GM23338 (cell line): ENCODE measurements around the gene DPF3. TPM values are rescaled to one million over a fixed set of nuclear protein-coding genes. Genes with fewer than 3 reads are reported as not detected.

Experiments used
- ATAC-seq: fragments of 200-7000 bp; cut with Tn5 transposase; 3 replicates; pipeline ENCODE4 v1.9.1; 2020
- DNase-seq: peaks from one replicate; pipeline ENCODE4 v3.0.0-alpha.2; 2015; ENCODE audit warnings: low spot score
- H2AFZ ChIP-seq: fragments of 200-600 bp; sonication (generic); 2 replicates; pipeline ENCODE4 v1.8.0; 2016; ENCODE audit warnings: antibody characterized with exemption, mild to moderate bottlenecking, moderate library complexity
- H3F3A ChIP-seq: fragments of 200-600 bp; sonication (generic); replicated peaks from 2 replicates; pipeline ENCODE4 v1.8.0; 2017; ENCODE audit warnings: antibody characterized with exemption, mixed run types, low read depth
- H3K27ac ChIP-seq: fragments of 200-600 bp; sonication (generic); 2 replicates; pipeline ENCODE4 v1.6.1; 2016; ENCODE audit warnings: low read depth
- H3K27me3 ChIP-seq: fragments of 200-600 bp; sonication (generic); 2 replicates; pipeline ENCODE4 v1.8.0; 2016; ENCODE audit warnings: mild to moderate bottlenecking, mixed run types, moderate library complexity; ENCODE audit not compliant: insufficient read depth
- H3K36me3 ChIP-seq: fragments of 200-600 bp; sonication (generic); 2 replicates; pipeline ENCODE4 v1.8.0; 2016; ENCODE audit warnings: mild to moderate bottlenecking; ENCODE audit not compliant: insufficient read depth
- H3K4me1 ChIP-seq: fragments of 200-600 bp; sonication (generic); 2 replicates; pipeline ENCODE4 v1.8.0; 2016; ENCODE audit warnings: mild to moderate bottlenecking, moderate library complexity; ENCODE audit not compliant: insufficient read depth
- H3K4me2 ChIP-seq: fragments of 200-600 bp; sonication (generic); 2 replicates; pipeline ENCODE4 v1.7.1; 2017; ENCODE audit warnings: mixed run types
- H3K4me3 ChIP-seq: fragments of 200-600 bp; sonication (generic); 2 replicates; pipeline ENCODE4 v1.6.1; 2016; ENCODE audit warnings: mixed run types
- H3K79me2 ChIP-seq: fragments of 200-600 bp; sonication (generic); replicated peaks from 2 replicates; pipeline ENCODE4 v1.8.0; 2017; ENCODE audit warnings: mild to moderate bottlenecking; ENCODE audit not compliant: insufficient read depth
- H3K9me2 ChIP-seq: fragments of 200-600 bp; sonication (generic); 2 replicates; pipeline ENCODE4 v1.8.0; 2017; ENCODE audit not compliant: insufficient read depth
- H4K20me1 ChIP-seq: fragments of 200-600 bp; sonication (generic); replicated peaks from 2 replicates; pipeline ENCODE4 v1.8.0; 2017; ENCODE audit warnings: mild to moderate bottlenecking; ENCODE audit not compliant: insufficient read depth
- H3K27ac Mint-ChIP-seq: 2 replicates; pipeline ENCODE4 v1.8.0; 2020; ENCODE audit warnings: inconsistent platforms, mild to moderate bottlenecking, moderate library complexity, mixed read lengths
- H3K27me3 Mint-ChIP-seq: 3 replicates; pipeline ENCODE4 v1.8.0; 2022; ENCODE audit warnings: low read depth, mild to moderate bottlenecking, moderate library complexity, mixed read lengths, inconsistent platforms; ENCODE audit not compliant: insufficient read depth, poor library complexity
- H3K36me3 Mint-ChIP-seq: 3 replicates; pipeline ENCODE4 v1.8.0; 2021; ENCODE audit warnings: low read depth, mild to moderate bottlenecking, inconsistent platforms, moderate library complexity, mixed read lengths
- H3K4me1 Mint-ChIP-seq: 3 replicates; pipeline ENCODE4 v1.8.0; 2020; ENCODE audit warnings: mild to moderate bottlenecking, inconsistent platforms, mixed read lengths
- H3K4me3 Mint-ChIP-seq: 3 replicates; pipeline ENCODE4 v1.8.0; 2021; ENCODE audit warnings: moderate library complexity, mild to moderate bottlenecking, inconsistent platforms, mixed read lengths
- H3K9me3 Mint-ChIP-seq: 3 replicates; pipeline ENCODE4 v1.8.0; 2020; ENCODE audit warnings: moderate library complexity, mild to moderate bottlenecking, inconsistent platforms, mixed read lengths
- CREB1 ChIP-seq: fragments of 250-450 bp; sonication (Bioruptor Pico); IDR thresholded peaks from 2 replicates; pipeline ENCODE4 v1.5.0; 2020; ENCODE audit warnings: low read depth, mild to moderate bottlenecking, moderate library complexity
- CTCF ChIP-seq, 2 experiments: fragments of 200-600 bp in 1 of 2; sonication (generic) in 1 of 2; conservative IDR thresholded peaks; 2 replicates each; pipeline versions ENCODE4 v1.5.1 to v1.6.1; 2016 to 2017; ENCODE audit warnings: antibody characterized with exemption in 2 of 2, low read depth in 2 of 2, mild to moderate bottlenecking in 2 of 2, moderate library complexity in 1 of 2
- ETS1 ChIP-seq: IDR thresholded peaks from 2 replicates; pipeline ENCODE4 v1.6.1; 2016; ENCODE audit warnings: antibody characterized with exemption
- EZH2 ChIP-seq: fragments of 200-600 bp; sonication (generic); IDR thresholded peaks from one replicate; pipeline ENCODE4 v1.8.0; 2017; ENCODE audit warnings: antibody characterized with exemption, mild to moderate bottlenecking, low read depth; ENCODE audit not compliant: unreplicated experiment
- EZH2phosphoT487 ChIP-seq: fragments of 200-600 bp; sonication (generic); IDR thresholded peaks from one replicate; pipeline ENCODE4 v1.8.1; 2018; ENCODE audit warnings: antibody characterized with exemption; ENCODE audit not compliant: unreplicated experiment
- JUNB ChIP-seq: IDR thresholded peaks from one replicate; pipeline ENCODE4 v1.6.1; 2016; ENCODE audit warnings: antibody characterized with exemption; ENCODE audit not compliant: unreplicated experiment
- NANOG ChIP-seq: IDR thresholded peaks from 2 replicates; pipeline ENCODE4 v1.6.1; 2016; ENCODE audit warnings: antibody characterized with exemption, borderline replicate concordance
- POLR2AphosphoS5 ChIP-seq: IDR thresholded peaks from 2 replicates; pipeline ENCODE4 v1.6.1; 2016; ENCODE audit warnings: antibody characterized with exemption, low read depth
- REST ChIP-seq: IDR thresholded peaks from one replicate; pipeline ENCODE4 v1.6.1; 2018; ENCODE audit warnings: antibody characterized with exemption; ENCODE audit not compliant: unreplicated experiment
- STAT1 ChIP-seq: IDR thresholded peaks from one replicate; pipeline ENCODE4 v1.6.1; 2016; ENCODE audit warnings: antibody characterized with exemption; ENCODE audit not compliant: unreplicated experiment
- ZNF114 ChIP-seq: fragments of 250-450 bp; sonication (Bioruptor Pico); IDR thresholded peaks from 2 replicates; pipeline ENCODE4 v1.5.0; 2020; ENCODE audit warnings: mild to moderate bottlenecking, moderate library complexity
- ZNF331 ChIP-seq: fragments of 250-450 bp; sonication (Bioruptor Pico); IDR thresholded peaks from 2 replicates; pipeline ENCODE4 v1.5.0; 2020; ENCODE audit warnings: low read depth, mild to moderate bottlenecking, moderate library complexity
- ZNF462 ChIP-seq: fragments of 250-450 bp; sonication (Bioruptor Pico); IDR thresholded peaks from 2 replicates; pipeline ENCODE4 v1.5.0; 2020; ENCODE audit warnings: mild to moderate bottlenecking, moderate library complexity
- polyA plus RNA-seq: library from polyadenylated mRNA; unstranded; fragments of >200 nt; fragmentation: Nextera tagmentation; extraction: Ambion mirVana; gene quantifications from 2 replicates; pipeline ENCODE4 v1.2.1, GENCODE V29; 2016
- total RNA-seq: library from RNA; depleted of rRNA; stranded (reverse); fragments of >200 nt; shearing (Covaris generic); gene quantifications from 2 replicates; pipeline ENCODE4 v1.2.3, GENCODE V29; 2014

DPF3 gene
- total and polyA plus RNA-seq, 2 experiments from 2014 or later: 0.18 to 1.0 TPM

GRCh38 chr14:72786378-72787350 is 107.2 kb downstream of the DPF3 start:
- H2AFZ ChIP-seq: no peak overlapping the region
- H3K36me3 ChIP-seq: no peaks in the 10 kb centered on the region
- TF ChIP-seq ZNF462 (CRISPR knock-in tag) (no peak), ZNF114 (CRISPR knock-in tag) (no peak), POLR2AphosphoS5 (no peak), ETS1 (no peak), EZH2 (no peak), EZH2phosphoT487 (no peak), STAT1 (no peak), ZNF331 (CRISPR knock-in tag) (no peak), JUNB (no peak), CTCF (conservative IDR thresholded peaks at IDR 0.05; ENCODE audit: low read depth in 2 of 2) (no peak), REST (no peak), NANOG (no peak), CREB1 (CRISPR knock-in tag) (no peak)
- H3K4me2 ChIP-seq: no peak overlapping the region
- Mint-ChIP-seq H3K9me3 (peaks cover 3% of the 10 kb centered on the region), H3K4me3 (no peak overlapping the region), H3K36me3 (no peaks in the 10 kb centered on the region), H3K4me1 (peaks cover 14% of the 10 kb centered on the region), H3K27ac (no peak overlapping the region), H3K27me3 (peaks cover 6% of the 10 kb centered on the region)
- H3K4me1 ChIP-seq: no peaks in the 10 kb centered on the region; the same call in 1 of the 2 replicates
- no peak overlapping the region for H3K27ac ChIP-seq
- no peaks in the 10 kb centered on the region for H3K79me2 ChIP-seq
- no peaks in the 10 kb centered on the region for H3K27me3 ChIP-seq
- ATAC-seq (no peak), DNase-seq (no peak)
- H4K20me1 ChIP-seq: no peaks in the 10 kb centered on the region
- H3K9me2 ChIP-seq: no peaks in the 10 kb centered on the region
- no peak overlapping the region for H3K4me3 ChIP-seq
- no peaks in the 10 kb centered on the region for H3F3A ChIP-seq
